Peyer's patch (tissue), 4 donors: ENCODE results near the gene PRR7.

ENCODE experiments used
- POLR2A ChIP-seq, 2 donors: fragments of 450-650 bp; IDR thresholded peaks; one replicate each; pipeline ENCODE4 v1.5.1; 2017; ENCODE audit warnings: antibody characterized with exemption in 2 of 2, mild to moderate bottlenecking in 2 of 2, moderate library complexity in 2 of 2
- TF ChIP-seq, protein P1 (sequence below), 6 experiments: fragments of 450-650 bp in 4 of 6; fragments of 200-600 bp in 2 of 6; sonication (generic) in 1 of 6; IDR thresholded peaks; one replicate each; pipeline ENCODE4 v1.5.1; 2017 to 2019; ENCODE audit warnings: antibody characterized with exemption in 6 of 6, mild to moderate bottlenecking in 3 of 6, moderate library complexity in 1 of 6

- TF ChIP-seq, protein P1, sequence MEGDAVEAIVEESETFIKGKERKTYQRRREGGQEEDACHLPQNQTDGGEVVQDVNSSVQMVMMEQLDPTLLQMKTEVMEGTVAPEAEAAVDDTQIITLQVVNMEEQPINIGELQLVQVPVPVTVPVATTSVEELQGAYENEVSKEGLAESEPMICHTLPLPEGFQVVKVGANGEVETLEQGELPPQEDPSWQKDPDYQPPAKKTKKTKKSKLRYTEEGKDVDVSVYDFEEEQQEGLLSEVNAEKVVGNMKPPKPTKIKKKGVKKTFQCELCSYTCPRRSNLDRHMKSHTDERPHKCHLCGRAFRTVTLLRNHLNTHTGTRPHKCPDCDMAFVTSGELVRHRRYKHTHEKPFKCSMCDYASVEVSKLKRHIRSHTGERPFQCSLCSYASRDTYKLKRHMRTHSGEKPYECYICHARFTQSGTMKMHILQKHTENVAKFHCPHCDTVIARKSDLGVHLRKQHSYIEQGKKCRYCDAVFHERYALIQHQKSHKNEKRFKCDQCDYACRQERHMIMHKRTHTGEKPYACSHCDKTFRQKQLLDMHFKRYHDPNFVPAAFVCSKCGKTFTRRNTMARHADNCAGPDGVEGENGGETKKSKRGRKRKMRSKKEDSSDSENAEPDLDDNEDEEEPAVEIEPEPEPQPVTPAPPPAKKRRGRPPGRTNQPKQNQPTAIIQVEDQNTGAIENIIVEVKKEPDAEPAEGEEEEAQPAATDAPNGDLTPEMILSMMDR (IDR thresholded peaks at IDR 0.05) = no peak
- TF ChIP-seq POLR2A (IDR thresholded peaks at IDR 0.05) = no peak
Observed at GRCh38 chr5:177414481-177414880, 32.1 kb upstream of the PRR7 start.
